ENCODE data around the gene MAP3K14. TPM values are rescaled to one million over a fixed set of nuclear protein-coding genes. Genes with fewer than 3 reads are reported as not detected.
A peak's percentile ranks its signal among the peaks of the same experiment; 100 is the strongest.

The MAP3K14 gene
- total RNA-seq, 1 donor from 2014 or later: 0.34 TPM

DNA sequence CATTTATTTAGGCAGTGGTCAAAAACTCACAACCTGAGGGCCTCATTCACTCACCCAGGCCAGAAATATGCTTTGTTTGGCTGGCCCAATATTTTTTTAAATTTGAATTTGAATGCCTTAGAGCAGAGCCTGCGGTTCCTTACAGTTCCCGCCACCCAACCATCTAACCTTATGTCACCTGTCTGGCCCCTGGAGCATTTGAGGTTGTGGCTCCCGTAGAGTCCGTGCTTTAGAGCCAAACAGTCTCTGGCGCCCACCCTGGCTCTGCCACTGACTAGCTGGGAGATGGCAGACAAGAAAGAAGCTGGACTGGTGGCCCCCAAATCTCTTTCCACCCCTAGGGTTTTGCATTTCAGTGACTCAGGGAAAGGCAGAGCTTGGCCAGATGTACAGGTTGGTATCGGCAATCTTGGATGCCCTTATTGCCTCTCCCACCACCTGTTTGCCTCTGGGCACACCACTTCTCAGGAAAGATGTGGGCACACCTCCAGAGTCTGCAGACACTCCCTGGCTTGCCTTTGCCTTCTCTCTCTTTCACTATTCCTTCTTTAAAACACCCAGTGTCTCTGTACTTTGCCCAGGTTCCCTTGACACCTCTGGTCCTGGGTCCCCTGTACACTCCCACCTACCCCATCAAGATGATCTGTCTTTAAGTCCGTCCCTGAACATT is 1.9 kb upstream of the MAP3K14 start:
- H3K4me2 ChIP-seq: no peak overlapping the region
- no peaks in the 10 kb centered on the region for H3K9me3 ChIP-seq (ENCODE audit: low read depth)
- peaks cover 27% of the 10 kb centered on the region for H4K20me1 ChIP-seq (ENCODE audit: low read depth)
- H3K27me3 Mint-ChIP-seq (ENCODE audit: insufficient read depth, low read depth): peaks cover 9% of the 10 kb centered on the region
- H2AFZ ChIP-seq (replicated peaks): no peak overlapping the region
- peak overlapping the region; percentile 62 for H3K4me3 Mint-ChIP-seq
- no peak overlapping the region for H3K4me3 ChIP-seq
- no peak overlapping the region for H3K27ac Mint-ChIP-seq
- H3K4me1 Mint-ChIP-seq: peaks cover 52% of the 10 kb centered on the region
- peaks cover 22% of the 10 kb centered on the region for H3F3A ChIP-seq (ENCODE audit: low read depth)
- peaks cover 2% of the 10 kb centered on the region for H3K36me3 Mint-ChIP-seq
- no peaks in the 10 kb centered on the region for H3K36me3 ChIP-seq
- H3K27me3 ChIP-seq: no peaks in the 10 kb centered on the region
- H3K9ac ChIP-seq: no peak overlapping the region
- H3K9me3 Mint-ChIP-seq: no peaks in the 10 kb centered on the region
- TF ChIP-seq, protein P1, sequence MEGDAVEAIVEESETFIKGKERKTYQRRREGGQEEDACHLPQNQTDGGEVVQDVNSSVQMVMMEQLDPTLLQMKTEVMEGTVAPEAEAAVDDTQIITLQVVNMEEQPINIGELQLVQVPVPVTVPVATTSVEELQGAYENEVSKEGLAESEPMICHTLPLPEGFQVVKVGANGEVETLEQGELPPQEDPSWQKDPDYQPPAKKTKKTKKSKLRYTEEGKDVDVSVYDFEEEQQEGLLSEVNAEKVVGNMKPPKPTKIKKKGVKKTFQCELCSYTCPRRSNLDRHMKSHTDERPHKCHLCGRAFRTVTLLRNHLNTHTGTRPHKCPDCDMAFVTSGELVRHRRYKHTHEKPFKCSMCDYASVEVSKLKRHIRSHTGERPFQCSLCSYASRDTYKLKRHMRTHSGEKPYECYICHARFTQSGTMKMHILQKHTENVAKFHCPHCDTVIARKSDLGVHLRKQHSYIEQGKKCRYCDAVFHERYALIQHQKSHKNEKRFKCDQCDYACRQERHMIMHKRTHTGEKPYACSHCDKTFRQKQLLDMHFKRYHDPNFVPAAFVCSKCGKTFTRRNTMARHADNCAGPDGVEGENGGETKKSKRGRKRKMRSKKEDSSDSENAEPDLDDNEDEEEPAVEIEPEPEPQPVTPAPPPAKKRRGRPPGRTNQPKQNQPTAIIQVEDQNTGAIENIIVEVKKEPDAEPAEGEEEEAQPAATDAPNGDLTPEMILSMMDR (IDR thresholded peaks at IDR 0.05): no peak
- TF ChIP-seq EZH2phosphoT487 (IDR thresholded peaks at IDR 0.05) (no peak), EZH2 (IDR thresholded peaks at IDR 0.05) (no peak)
- H3K79me2 ChIP-seq (ENCODE audit: low read depth): peaks cover 25% of the 10 kb centered on the region
- DNase-seq (ENCODE audit: low spot score): no peak
- peaks cover 14% of the 10 kb centered on the region for H3K4me1 ChIP-seq
- H3K27ac ChIP-seq: no peak overlapping the region

GRCh38 chr17:45317111-45317928 is 500 bp upstream of the MAP3K14 start:
- peak overlapping the region; percentile 74 for H2AFZ ChIP-seq (replicated peaks)
- H3K4me1 ChIP-seq: peaks cover 14% of the 10 kb centered on the region
- H3K79me2 ChIP-seq (ENCODE audit: low read depth): peaks cover 38% of the 10 kb centered on the region
- no peaks in the 10 kb centered on the region for H3K27me3 ChIP-seq
- peaks cover 22% of the 10 kb centered on the region for H3F3A ChIP-seq (ENCODE audit: low read depth)
- TF ChIP-seq, protein P1 (IDR thresholded peaks at IDR 0.05): no peak
- TF ChIP-seq EZH2phosphoT487 (IDR thresholded peaks at IDR 0.05) (no peak), EZH2 (IDR thresholded peaks at IDR 0.05) (no peak)
- peaks cover 59% of the 10 kb centered on the region for H3K4me1 Mint-ChIP-seq
- peaks cover 41% of the 10 kb centered on the region for H4K20me1 ChIP-seq (ENCODE audit: low read depth)
- peaks cover 3% of the 10 kb centered on the region for H3K27me3 Mint-ChIP-seq (ENCODE audit: insufficient read depth, low read depth)
- H3K36me3 Mint-ChIP-seq: peaks cover 2% of the 10 kb centered on the region
- H3K27ac ChIP-seq: no peak overlapping the region
- H3K4me3 ChIP-seq: peak overlapping the region; percentile 82
- H3K9me3 Mint-ChIP-seq: no peaks in the 10 kb centered on the region
- H3K4me2 ChIP-seq: peak overlapping the region; percentile 85
- H3K27ac Mint-ChIP-seq: peak overlapping the region; percentile 94
- peak; percentile 100 for DNase-seq (ENCODE audit: low spot score)
- H3K36me3 ChIP-seq: no peaks in the 10 kb centered on the region
- peak overlapping the region; percentile 93 for H3K4me3 Mint-ChIP-seq
- H3K9ac ChIP-seq: no peak overlapping the region
- no peaks in the 10 kb centered on the region for H3K9me3 ChIP-seq (ENCODE audit: low read depth)

DNA sequence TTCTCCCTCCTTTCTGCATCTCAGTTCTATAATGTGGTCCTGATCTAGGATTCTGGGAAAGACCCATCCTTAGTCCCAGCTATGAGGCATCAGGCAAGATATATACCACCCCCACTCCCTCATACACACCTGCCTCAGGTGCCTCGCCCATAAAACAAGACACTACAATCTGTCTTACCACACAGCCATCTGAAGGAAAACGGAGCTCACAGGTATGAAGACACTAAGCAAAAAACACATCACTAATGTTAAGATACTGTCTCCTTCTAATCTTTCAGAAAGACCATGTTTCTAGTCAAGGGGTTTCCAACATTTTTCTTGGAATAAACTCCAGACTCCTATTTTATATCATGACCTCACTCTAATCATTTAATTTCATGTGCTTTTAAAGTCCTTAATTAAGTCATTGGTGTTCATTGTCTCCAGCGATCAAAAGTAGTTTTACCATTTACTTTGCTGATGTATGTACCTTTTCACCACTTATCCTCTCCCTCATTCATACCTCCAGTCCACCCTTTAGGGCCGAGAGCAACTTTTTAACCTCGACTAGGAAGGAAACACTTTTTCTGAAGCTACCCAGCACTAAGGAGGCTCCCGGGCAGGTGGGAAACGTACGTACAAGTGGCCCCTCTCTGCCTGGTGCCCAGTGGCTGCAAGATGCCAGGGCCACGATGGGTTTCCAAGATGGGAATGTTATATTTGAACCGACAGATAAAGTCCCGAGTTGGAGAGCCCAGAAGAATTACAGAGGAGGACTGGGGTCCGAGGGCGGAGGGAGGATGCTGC is 979 bp downstream of the MAP3K14 start:
- peak overlapping the region; percentile 82 for H3K4me3 ChIP-seq
- no peak for TF ChIP-seq EZH2phosphoT487 (IDR thresholded peaks at IDR 0.05)
- TF ChIP-seq, protein P1 (IDR thresholded peaks at IDR 0.05): no peak
- TF ChIP-seq EZH2 (IDR thresholded peaks at IDR 0.05): no peak
- no peaks in the 10 kb centered on the region for H3K9me3 ChIP-seq (ENCODE audit: low read depth)
- H3K9ac ChIP-seq: peak overlapping the region; percentile 65
- no peaks in the 10 kb centered on the region for H3K27me3 ChIP-seq
- peaks cover 21% of the 10 kb centered on the region for H3K4me1 ChIP-seq
- DNase-seq (ENCODE audit: low spot score): no peak
- H3K9me3 Mint-ChIP-seq: no peaks in the 10 kb centered on the region
- peaks cover 46% of the 10 kb centered on the region for H3K79me2 ChIP-seq (ENCODE audit: low read depth)
- H4K20me1 ChIP-seq (ENCODE audit: low read depth): peaks cover 56% of the 10 kb centered on the region
- peak overlapping the region; percentile 99 for H3K4me2 ChIP-seq
- no peak overlapping the region for H2AFZ ChIP-seq (replicated peaks)
- peaks cover 5% of the 10 kb centered on the region for H3K36me3 Mint-ChIP-seq
- H3K4me1 Mint-ChIP-seq: peaks cover 60% of the 10 kb centered on the region
- no peak overlapping the region for H3K27ac ChIP-seq
- peak overlapping the region; percentile 91 for H3K4me3 Mint-ChIP-seq
- H3F3A ChIP-seq (ENCODE audit: low read depth): peaks cover 22% of the 10 kb centered on the region
- peaks cover 3% of the 10 kb centered on the region for H3K27me3 Mint-ChIP-seq (ENCODE audit: insufficient read depth, low read depth)
- H3K36me3 ChIP-seq: no peaks in the 10 kb centered on the region
- peak overlapping the region; percentile 42 for H3K27ac Mint-ChIP-seq

Measured in neural progenitor cell (in vitro differentiated cells).